Measurements from ENCODE around the gene TUBB3.

Gene TUBB3

GRCh38 chr16:89884041-89884421, 39.1 kb upstream of the TUBB3 start:
- TF ChIP-seq, protein P1, sequence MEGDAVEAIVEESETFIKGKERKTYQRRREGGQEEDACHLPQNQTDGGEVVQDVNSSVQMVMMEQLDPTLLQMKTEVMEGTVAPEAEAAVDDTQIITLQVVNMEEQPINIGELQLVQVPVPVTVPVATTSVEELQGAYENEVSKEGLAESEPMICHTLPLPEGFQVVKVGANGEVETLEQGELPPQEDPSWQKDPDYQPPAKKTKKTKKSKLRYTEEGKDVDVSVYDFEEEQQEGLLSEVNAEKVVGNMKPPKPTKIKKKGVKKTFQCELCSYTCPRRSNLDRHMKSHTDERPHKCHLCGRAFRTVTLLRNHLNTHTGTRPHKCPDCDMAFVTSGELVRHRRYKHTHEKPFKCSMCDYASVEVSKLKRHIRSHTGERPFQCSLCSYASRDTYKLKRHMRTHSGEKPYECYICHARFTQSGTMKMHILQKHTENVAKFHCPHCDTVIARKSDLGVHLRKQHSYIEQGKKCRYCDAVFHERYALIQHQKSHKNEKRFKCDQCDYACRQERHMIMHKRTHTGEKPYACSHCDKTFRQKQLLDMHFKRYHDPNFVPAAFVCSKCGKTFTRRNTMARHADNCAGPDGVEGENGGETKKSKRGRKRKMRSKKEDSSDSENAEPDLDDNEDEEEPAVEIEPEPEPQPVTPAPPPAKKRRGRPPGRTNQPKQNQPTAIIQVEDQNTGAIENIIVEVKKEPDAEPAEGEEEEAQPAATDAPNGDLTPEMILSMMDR (IDR thresholded peaks at IDR 0.05; ENCODE audit: control insufficient read depth, insufficient read depth, low read depth, low read length, missing control alignments) = no peak
- DNase-seq (ENCODE audit: low read depth) = no peak
- H3K4me3 ChIP-seq (ENCODE audit: control insufficient read depth, low read depth, low read length) = no peak overlapping the region

DNA sequence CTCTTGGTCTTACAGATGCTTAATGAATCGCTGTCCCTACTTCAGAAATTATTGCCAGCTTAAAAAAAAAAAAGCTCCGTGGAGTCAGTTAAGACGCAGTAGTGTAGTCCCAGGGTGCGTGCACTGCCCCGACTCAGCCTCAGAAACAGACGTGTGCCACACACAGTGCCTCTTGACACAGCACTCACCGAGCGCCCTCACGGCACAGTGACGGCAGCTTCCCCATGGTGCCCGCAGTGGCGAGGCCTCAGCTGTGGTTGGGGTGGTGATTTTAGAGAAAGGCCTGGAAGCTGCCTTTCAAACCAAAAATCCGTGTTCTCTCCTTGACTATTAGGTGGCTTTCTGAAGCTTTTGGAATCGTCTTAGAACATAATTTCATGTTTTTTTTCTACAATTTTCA, 35.9 kb upstream of the TUBB3 start:
- TF ChIP-seq, protein P1 (IDR thresholded peaks at IDR 0.05; ENCODE audit: control insufficient read depth, insufficient read depth, low read depth, low read length, missing control alignments) = no peak
- H3K4me3 ChIP-seq (ENCODE audit: control insufficient read depth, low read depth, low read length) = no peak overlapping the region
- no peak for DNase-seq (ENCODE audit: low read depth)

- DNase-seq (ENCODE audit: low read depth) = no peak
- TF ChIP-seq, protein P1 (IDR thresholded peaks at IDR 0.05; ENCODE audit: control insufficient read depth, insufficient read depth, low read depth, low read length, missing control alignments) = no peak
- H3K4me3 ChIP-seq (ENCODE audit: control insufficient read depth, low read depth, low read length) = no peak overlapping the region
Observed at GRCh38 chr16:89890200-89890599, 32.9 kb upstream of the TUBB3 start.

- DNase-seq (ENCODE audit: low read depth) = no peak
- H3K4me3 ChIP-seq (ENCODE audit: control insufficient read depth, low read depth, low read length) = no peak overlapping the region
- TF ChIP-seq, protein P1 (IDR thresholded peaks at IDR 0.05; ENCODE audit: control insufficient read depth, insufficient read depth, low read depth, low read length, missing control alignments) = no peak
Observed at GRCh38 chr16:89890886-89891657, 32.1 kb upstream of the TUBB3 start.

GRCh38 chr16:89892055-89892630, 31.0 kb upstream of the TUBB3 start:
- DNase-seq (ENCODE audit: low read depth) = no peak
- H3K4me3 ChIP-seq (ENCODE audit: control insufficient read depth, low read depth, low read length) = no peak overlapping the region

DNA sequence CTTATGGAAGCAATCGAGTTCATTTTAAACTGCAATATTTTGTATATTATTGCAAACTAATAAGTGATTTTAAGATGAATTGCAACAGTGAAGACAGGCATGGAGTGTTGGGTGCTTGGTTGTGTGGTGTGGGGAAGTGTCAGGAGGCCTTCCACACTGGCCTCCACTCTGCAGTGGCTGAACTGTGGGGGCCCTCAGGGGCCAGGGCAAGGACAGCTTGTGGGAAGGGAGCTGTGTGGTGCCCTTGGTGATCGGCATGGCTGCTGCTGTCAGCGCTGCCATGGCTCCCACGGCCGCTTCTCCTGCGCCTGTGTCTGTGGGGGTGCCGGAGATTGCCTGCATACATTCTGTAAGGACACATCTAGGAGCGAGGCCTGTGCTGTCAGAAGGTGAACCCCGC, 30.5 kb upstream of the TUBB3 start:
- no peak for DNase-seq (ENCODE audit: low read depth)
- no peak overlapping the region for H3K4me3 ChIP-seq (ENCODE audit: control insufficient read depth, low read depth, low read length)
- TF ChIP-seq, protein P1 (IDR thresholded peaks at IDR 0.05; ENCODE audit: control insufficient read depth, insufficient read depth, low read depth, low read length, missing control alignments) = no peak

More at GRCh38 chr16:89892055-89892630, 31.0 kb upstream of the TUBB3 start:
- TF ChIP-seq, protein P1 (IDR thresholded peaks at IDR 0.05; ENCODE audit: control insufficient read depth, insufficient read depth, low read depth, low read length, missing control alignments) = no peak
